ENCODE data around the gene APBA1. TPM values are rescaled to one million over a fixed set of nuclear protein-coding genes. Genes with fewer than 3 reads are reported as not detected.

The APBA1 gene
- total RNA-seq, 1 experiment from 2014 or later: under 0.01 TPM

Other genes starting within 250 kb of the APBA1 start
- 8.1 and 21.0 TPM in 2 replicates for gene PTAR1, start 87.6 kb upstream of the APBA1 start, total RNA-seq (2014; rRNA removed; shearing (Covaris generic); ENCODE audit: low replicate concordance)
- not detected in 2 replicates for gene CFAP95, start 148.4 kb upstream of the APBA1 start, total RNA-seq (2014; rRNA removed; shearing (Covaris generic); ENCODE audit: low replicate concordance)